GM21390 (cell line): Measurements from ENCODE around the gene FOXP4.

Experiments
- ATAC-seq: cut with Tn5 transposase; IDR thresholded peaks from one replicate; pipeline ENCODE4 v1.9.1; 2021; ENCODE audit not compliant: unreplicated experiment

FOXP4 gene

DNA sequence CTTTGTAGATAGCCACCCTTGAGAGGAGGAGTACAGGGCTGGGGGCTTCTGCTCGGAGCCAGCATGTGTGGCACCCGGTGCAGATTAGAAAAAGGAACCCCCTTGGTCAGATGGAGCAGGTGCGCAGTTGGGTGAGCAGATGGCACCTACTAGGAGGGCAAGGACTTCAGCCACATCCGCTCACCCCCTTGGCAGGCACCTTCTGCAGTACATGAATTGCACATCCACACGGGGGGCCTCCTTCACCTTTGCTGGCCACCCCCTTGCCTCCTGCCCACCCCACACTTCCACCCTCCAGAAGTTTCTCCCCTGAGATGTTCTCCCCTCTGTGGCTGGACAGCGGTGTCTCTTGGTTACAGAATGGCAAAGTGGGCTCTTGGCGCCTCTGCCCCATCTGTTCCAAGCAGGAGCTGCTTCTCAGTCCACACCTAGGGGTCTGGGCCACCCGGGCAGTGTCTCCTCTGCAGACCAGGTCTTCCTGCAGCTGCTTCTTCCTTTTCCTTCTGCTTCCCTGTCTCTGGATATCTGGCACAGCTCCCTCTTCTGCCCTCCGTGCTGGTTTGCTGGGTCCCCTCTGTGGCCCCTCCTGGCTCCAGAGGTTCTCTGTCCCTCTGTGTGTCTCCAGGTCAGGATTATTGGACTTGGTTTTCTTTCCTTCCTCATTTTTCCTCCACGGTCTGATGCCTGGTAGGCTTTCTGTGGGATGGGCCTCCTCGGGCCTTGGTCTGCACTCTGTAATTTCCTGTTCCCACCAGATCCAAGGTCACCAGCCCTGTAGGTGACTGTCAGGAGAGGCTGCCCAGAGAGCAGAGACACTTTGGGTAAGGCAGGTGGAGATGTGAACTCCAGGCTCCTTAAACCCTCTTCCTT is 96.1 kb downstream of the FOXP4 start:
- ATAC-seq: no peak

- ATAC-seq: no peak
Measured at GRCh38 chr6:41642960-41643898, 97.0 kb downstream of the FOXP4 start.

DNA sequence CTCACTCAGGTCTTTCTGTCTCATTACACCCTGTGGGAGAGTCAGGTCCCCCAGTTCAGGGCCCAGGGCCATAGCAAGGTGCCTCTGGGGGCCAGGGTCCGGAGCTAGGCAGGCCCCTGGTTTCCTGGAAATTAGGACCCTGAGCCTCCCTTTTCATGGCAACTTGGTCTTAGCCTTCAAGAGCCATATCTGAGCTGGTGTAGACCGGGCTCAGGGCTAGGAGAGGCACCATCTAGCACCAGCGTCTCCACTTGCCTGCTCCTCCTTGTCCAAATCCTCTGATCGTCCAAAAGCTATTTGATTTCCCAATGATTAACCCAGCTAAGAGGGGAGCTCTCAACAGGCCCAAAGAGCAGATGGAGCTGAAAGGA is 97.7 kb downstream of the FOXP4 start:
- ATAC-seq: no peak

- ATAC-seq: no peak
Measured at GRCh38 chr6:41644297-41644879, 98.2 kb downstream of the FOXP4 start.

DNA sequence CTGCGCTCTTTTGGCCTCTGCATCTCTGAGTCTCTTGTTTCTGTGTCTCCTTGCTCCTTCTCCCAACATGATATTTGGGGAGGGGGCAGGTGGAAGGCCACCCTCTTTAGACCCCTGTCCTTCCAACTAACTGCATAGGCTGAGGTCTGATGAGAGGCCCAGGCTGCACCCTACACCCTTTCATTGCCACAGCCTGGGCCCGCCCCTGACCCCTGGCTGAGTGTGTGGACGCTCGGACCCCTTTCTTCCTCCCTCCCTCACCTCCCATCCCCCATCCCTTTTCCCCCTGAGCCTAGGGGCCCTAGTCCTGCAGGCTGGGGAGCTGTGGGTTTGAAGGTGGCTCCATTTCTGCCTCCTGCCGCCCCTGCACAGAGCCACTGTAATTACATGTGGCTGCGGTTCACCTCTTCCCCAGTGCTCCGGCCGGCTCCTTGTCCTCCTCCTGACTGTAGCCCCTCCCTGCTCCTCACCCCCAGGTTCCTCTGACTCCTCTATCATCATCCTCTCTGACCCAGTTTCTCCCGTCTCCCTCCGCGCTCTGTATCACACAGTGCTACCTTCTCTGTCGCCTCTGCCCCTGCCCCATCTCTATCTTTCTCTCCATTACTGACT is 98.9 kb downstream of the FOXP4 start:
- ATAC-seq: no peak

DNA sequence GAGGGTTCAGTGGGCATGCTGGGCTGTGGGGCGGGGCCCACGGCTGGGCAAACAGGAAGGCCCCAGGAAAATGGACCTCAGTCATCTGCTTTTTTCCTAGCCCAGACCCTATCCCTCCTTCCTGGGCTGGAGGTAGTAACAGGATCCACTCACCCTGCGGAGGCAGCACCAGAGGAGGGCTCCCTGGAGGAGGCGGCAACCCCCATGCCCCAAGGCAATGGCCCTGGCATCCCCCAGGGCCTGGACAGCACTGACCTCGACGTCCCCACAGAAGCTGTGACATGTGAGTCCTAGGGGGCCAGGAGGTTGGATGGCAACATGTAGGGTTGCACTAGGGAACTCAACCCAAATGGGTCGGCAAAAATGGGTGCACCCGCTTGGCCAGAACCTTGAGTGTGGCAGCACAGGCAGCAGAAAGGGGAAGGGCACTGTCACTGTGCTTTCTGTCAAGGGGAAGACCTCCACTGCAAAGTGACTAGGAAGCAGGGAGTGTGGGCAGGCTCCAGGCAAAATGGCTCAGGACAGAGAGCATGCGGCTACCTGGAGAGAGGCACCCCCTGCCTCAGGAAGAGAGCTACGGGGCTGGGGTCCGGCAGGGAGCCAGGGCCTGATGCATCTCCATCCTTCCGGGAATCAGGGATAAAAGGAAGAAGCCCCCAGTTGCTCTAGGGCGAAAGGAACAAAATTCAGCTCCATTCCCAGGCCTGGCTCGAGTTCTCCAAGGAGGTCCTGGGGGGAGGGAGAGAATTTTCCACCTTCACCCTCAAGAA is 100.0 kb downstream of the FOXP4 start:
- ATAC-seq: no peak

- no peak for ATAC-seq
Measured at GRCh38 chr6:41647061-41647511, 100.9 kb downstream of the FOXP4 start.

GRCh38 chr6:41648070-41648585 is 101.9 kb downstream of the FOXP4 start:
- no peak for ATAC-seq

GRCh38 chr6:41648921-41649320 is 102.7 kb downstream of the FOXP4 start:
- no peak for ATAC-seq

DNA sequence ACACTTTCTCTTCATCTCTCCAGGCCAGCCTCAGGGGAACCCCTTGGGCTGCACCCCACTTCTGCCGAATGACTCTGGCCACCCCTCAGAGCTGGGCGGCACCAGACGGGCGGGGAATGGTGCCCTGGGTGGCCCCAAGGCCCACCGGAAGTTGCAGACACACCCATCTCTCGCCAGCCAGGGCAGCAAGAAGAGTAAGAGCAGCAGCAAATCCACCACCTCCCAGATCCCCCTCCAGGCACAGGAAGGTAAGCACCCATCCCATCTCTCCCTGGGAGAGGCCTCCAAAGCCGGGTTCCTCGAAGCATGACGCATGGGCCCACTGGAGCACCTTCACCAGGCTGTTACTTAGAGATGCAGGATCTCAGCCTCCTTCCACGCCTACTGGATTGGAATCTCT is 103.4 kb downstream of the FOXP4 start:
- no peak for ATAC-seq

- ATAC-seq: no peak
Measured at GRCh38 chr6:41650120-41650519, 103.9 kb downstream of the FOXP4 start.

- no peak for ATAC-seq
Measured at GRCh38 chr6:41651246-41651961, 105.2 kb downstream of the FOXP4 start.
